Subcutaneous adipose tissue (tissue), 4 donors: ENCODE data around the gene GPR161. TPM values are rescaled to one million over a fixed set of nuclear protein-coding genes. Genes with fewer than 3 reads are reported as not detected.

Experiments used
- total RNA-seq, 4 donors: library from RNA; depleted of rRNA; stranded (reverse); fragments of >200 nt; gene quantifications; one replicate each; pipeline ENCODE4 v1.1.0, GENCODE V29; 2016
- TF ChIP-seq, protein P1 (sequence below): fragments of 450-650 bp; IDR thresholded peaks from one replicate; pipeline ENCODE4 v1.5.1; 2016; ENCODE audit warnings: low read depth, mild to moderate bottlenecking, control low read depth, antibody characterized with exemption, moderate library complexity

Gene GPR161
- total RNA-seq, 4 donors from 2014 or later = 3.1 to 7.5 (median 4.4) TPM

DNA sequence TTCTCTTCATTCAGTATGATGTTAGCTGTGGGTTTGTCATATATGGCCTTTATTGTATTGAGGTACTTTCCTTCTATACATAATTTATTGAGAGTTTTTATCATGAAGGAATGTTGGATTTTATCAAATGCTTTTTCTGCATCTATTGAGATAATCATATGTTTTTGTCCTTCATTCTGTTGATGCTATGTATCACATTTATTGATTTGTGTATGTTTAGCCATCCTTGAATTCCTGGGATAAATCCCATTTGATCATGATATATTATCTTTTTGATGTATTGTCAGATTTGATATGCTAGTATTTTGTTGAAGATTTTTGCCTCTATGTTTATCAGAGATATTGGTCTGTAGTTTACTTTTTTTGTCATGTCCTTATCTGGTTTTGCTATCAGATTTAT, 20.9 kb upstream of the GPR161 start:
- TF ChIP-seq, protein P1, sequence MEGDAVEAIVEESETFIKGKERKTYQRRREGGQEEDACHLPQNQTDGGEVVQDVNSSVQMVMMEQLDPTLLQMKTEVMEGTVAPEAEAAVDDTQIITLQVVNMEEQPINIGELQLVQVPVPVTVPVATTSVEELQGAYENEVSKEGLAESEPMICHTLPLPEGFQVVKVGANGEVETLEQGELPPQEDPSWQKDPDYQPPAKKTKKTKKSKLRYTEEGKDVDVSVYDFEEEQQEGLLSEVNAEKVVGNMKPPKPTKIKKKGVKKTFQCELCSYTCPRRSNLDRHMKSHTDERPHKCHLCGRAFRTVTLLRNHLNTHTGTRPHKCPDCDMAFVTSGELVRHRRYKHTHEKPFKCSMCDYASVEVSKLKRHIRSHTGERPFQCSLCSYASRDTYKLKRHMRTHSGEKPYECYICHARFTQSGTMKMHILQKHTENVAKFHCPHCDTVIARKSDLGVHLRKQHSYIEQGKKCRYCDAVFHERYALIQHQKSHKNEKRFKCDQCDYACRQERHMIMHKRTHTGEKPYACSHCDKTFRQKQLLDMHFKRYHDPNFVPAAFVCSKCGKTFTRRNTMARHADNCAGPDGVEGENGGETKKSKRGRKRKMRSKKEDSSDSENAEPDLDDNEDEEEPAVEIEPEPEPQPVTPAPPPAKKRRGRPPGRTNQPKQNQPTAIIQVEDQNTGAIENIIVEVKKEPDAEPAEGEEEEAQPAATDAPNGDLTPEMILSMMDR = no peak

- TF ChIP-seq, protein P1 = no peak
Observed at GRCh38 chr1:168155910-168156309, 19.2 kb upstream of the GPR161 start.

GRCh38 chr1:168151935-168152334, 15.2 kb upstream of the GPR161 start:
- TF ChIP-seq, protein P1 = no peak

DNA sequence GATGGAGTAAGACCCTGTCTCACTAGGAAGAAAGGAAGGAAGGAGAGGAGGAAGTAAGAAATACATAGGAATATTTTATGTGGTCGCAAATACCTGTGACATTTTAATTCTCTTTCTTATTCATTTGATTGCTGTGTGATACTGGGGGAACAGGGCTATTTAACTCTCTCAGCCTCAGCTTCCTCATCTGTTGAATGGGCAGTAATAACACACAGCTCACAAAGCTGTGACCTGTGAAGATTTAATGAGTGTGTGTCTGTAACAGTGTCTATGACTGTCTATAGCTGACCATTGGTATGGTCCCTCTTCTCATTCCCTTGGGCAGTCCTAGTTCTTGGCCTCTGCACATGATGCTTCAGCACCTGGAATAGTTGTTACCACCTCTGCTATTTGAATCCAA, 13.6 kb upstream of the GPR161 start:
- TF ChIP-seq, protein P1 = no peak

GRCh38 chr1:168148916-168149315, 12.2 kb upstream of the GPR161 start:
- TF ChIP-seq, protein P1 = no peak

- TF ChIP-seq, protein P1 = no peak
Observed at GRCh38 chr1:168146626-168147025, 9.9 kb upstream of the GPR161 start.

DNA sequence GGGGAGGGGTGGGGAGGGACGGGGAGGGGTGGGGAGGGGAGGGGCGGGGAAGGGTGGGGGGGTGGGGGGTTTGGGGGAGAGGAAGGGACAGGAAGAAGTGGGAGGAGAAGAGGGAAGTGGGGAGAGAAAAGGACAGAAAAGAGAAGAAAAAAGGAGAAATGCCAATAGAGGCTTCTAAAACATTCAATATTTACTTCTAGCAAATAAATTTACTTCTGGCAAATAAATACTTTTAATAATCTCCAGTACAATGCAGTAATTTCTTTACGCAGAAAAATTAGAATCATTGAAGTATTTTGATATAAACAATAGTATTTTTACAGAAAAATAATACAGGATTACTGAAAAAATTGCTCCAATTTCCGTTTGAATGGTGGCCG, 9.4 kb upstream of the GPR161 start:
- TF ChIP-seq, protein P1 = no peak
